ENCODE results near the gene PHTF1. TPM values are rescaled to one million over a fixed set of nuclear protein-coding genes. Genes with fewer than 3 reads are reported as not detected.
"Not testable (repeated sequence)": the region's sequence is repeated elsewhere in the genome, so short reads cannot be mapped to it uniquely, and the experiment has no call there.

PHTF1 gene
- total and polyA plus RNA-seq, 8 donors: 4.6 to 12.9 (median 6.3) TPM

GRCh38 chr1:113742515-113742914 is 16.8 kb downstream of the PHTF1 start:
- DNase-seq (no peak), FAIRE-seq (no peak), ATAC-seq (peak in 1 of 4 donors; percentile 50)
- Histone ChIP-seq H3K27ac (no peak overlapping the region), H3K36me3 (peaks cover 0 to 5% (median 0%) of the 10 kb centered on the region in 3 donors), H3K4me3 (no peak overlapping the region), H3K27me3 (no peaks in the 10 kb centered on the region), H3K9me3 (no peaks in the 10 kb centered on the region), H3K4me1 (no peaks in the 10 kb centered on the region)
- 97 to 100% methylated on average over 5 of the region's 5 CpGs for WGBS, 2 donors
- intact Hi-C loops (cut with DNase I): no loop called here
- TF ChIP-seq CTCF (IDR thresholded peaks at IDR 0.05): no peak

GRCh38 chr1:113734357-113735055 is 24.8 kb downstream of the PHTF1 start:
- no peak for ATAC-seq
- FAIRE-seq: no peak
- Histone ChIP-seq H3K36me3 (peaks cover 0 to 5% (median 0%) of the 10 kb centered on the region in 3 donors), H3K4me3 (no peak overlapping the region), H3K27ac (no peak overlapping the region), H3K27me3 (no peaks in the 10 kb centered on the region), H3K4me1 (no peaks in the 10 kb centered on the region), H3K9me3 (no peaks in the 10 kb centered on the region)
- DNase-seq: no peak
- WGBS, 2 donors: 94 to 97% methylated on average over 2 of the region's 2 CpGs
- intact Hi-C loops (cut with DNase I): no loop called here
- no peak for TF ChIP-seq CTCF (IDR thresholded peaks at IDR 0.05)

- Histone ChIP-seq H3K9me3 (no peaks in the 10 kb centered on the region), H3K36me3 (no peaks in the 10 kb centered on the region), H3K27ac (no peak overlapping the region), H3K4me3 (no peak overlapping the region), H3K4me1 (no peaks in the 10 kb centered on the region), H3K27me3 (no peaks in the 10 kb centered on the region)
- intact Hi-C loops (cut with DNase I): no loop called here
- no peak for ATAC-seq
- DNase-seq: no peak
- TF ChIP-seq CTCF (IDR thresholded peaks at IDR 0.05): no peak
- no peak for FAIRE-seq
- 94 to 96% methylated on average over 5 of the region's 5 CpGs for WGBS, 2 donors
Observed at GRCh38 chr1:113732802-113733201, 26.5 kb downstream of the PHTF1 start.

- no peak for TF ChIP-seq CTCF (IDR thresholded peaks at IDR 0.05)
- FAIRE-seq (no peak), ATAC-seq (no peak), DNase-seq (no peak)
- H3K27me3 ChIP-seq: no peaks in the 10 kb centered on the region
- no peaks in the 10 kb centered on the region for H3K4me1 ChIP-seq
- no peaks in the 10 kb centered on the region for H3K36me3 ChIP-seq
- no peaks in the 10 kb centered on the region for H3K9me3 ChIP-seq
- H3K4me3 ChIP-seq: no peak overlapping the region
- WGBS, 2 donors: 96 to 98% methylated on average over 2 of the region's 2 CpGs
- H3K27ac ChIP-seq: no peak overlapping the region
- intact Hi-C loops (cut with DNase I): no loop called here
Observed at GRCh38 chr1:113721010-113721409, 38.3 kb downstream of the PHTF1 start.

GRCh38 chr1:113718621-113719020 is 40.7 kb downstream of the PHTF1 start:
- intact Hi-C loops (cut with DNase I); H3K36me3 ChIP-seq; H3K27ac ChIP-seq: not testable (repeated sequence)

GRCh38 chr1:113717506-113717905 is 41.8 kb downstream of the PHTF1 start:
- FAIRE-seq; intact Hi-C loops (cut with DNase I); ATAC-seq; H3K9me3 ChIP-seq; H3K27me3 ChIP-seq; H3K4me3 ChIP-seq; DNase-seq; H3K36me3 ChIP-seq; H3K4me1 ChIP-seq; H3K27ac ChIP-seq: not testable (repeated sequence)
- 95 to 98% methylated on average over 6 of the region's 6 CpGs for WGBS, 2 donors

More at GRCh38 chr1:113718621-113719020, 40.7 kb downstream of the PHTF1 start:
- H3K4me3 ChIP-seq, DNase-seq, H3K4me1 ChIP-seq, H3K9me3 ChIP-seq, ATAC-seq, FAIRE-seq, H3K27me3 ChIP-seq: not testable (repeated sequence)
- WGBS, 2 donors: 98 to 100% methylated on average over 5 of the region's 5 CpGs
